ENCODE measurements around the gene TPST1.
A peak's percentile ranks its signal among the peaks of the same experiment; 100 is the strongest.

Gene TPST1

DNA sequence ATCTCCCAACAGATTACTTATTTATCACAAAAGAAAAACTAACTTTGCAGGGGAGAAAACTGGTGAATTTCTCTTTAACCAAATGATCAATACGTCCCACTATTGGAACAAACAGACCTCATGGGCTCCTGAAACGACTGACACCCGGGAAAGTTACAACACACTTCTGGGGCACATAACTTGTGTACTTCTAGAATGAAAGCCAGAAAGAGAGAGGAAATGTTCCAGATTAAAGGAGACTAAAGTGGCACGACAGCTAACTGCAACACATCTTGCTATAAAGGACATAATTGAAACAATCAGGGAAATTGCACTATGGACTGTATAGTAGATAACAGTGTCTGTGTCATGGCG, 14.7 kb upstream of the TPST1 start:
- no peak overlapping the region for H3K9ac ChIP-seq (ENCODE audit: low read depth, low read length)
- H3K36me3 ChIP-seq (ENCODE audit: control insufficient read depth, insufficient read depth, low read length): no peaks in the 10 kb centered on the region
- no peaks in the 10 kb centered on the region for H3K9me3 ChIP-seq (ENCODE audit: control insufficient read depth, insufficient read depth, low read length)
- no peak overlapping the region for H3K4me3 ChIP-seq (ENCODE audit: low read depth, low read length)
- H3K27me3 ChIP-seq (ENCODE audit: control insufficient read depth, insufficient read depth, low read length): no peaks in the 10 kb centered on the region
- H3K4me1 ChIP-seq (ENCODE audit: control insufficient read depth, insufficient read depth, low read length): no peaks in the 10 kb centered on the region

GRCh38 chr7:66193146-66193725, 11.9 kb upstream of the TPST1 start:
- Histone ChIP-seq H3K9me3 (ENCODE audit: control insufficient read depth, insufficient read depth, low read length) (no peaks in the 10 kb centered on the region), H3K36me3 (ENCODE audit: control insufficient read depth, insufficient read depth, low read length) (no peaks in the 10 kb centered on the region), H3K4me3 (ENCODE audit: low read depth, low read length) (no peak overlapping the region), H3K4me1 (ENCODE audit: control insufficient read depth, insufficient read depth, low read length) (peaks cover 2% of the 10 kb centered on the region), H3K27me3 (ENCODE audit: control insufficient read depth, insufficient read depth, low read length) (no peaks in the 10 kb centered on the region), H3K9ac (ENCODE audit: low read depth, low read length) (no peak overlapping the region)

DNA sequence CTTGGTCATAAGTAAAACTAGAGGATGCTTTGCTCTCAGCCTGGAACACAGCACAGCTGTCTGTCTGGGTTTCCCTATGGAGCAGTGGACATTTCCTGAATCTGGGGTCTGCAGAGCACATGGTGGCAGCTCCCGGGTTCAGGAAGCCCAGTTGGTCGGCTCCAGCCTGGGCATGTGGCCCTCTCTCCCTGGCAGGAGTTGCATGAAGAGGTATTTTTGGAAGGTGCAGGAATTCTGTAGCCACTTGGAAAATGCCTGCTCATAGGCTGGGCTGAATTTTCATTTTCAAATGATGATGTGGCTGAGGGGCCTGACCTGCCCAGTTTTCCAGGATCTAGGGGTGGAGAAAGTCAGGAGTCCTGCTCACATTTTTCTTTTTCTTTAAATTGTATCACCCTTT, 6.7 kb upstream of the TPST1 start:
- Histone ChIP-seq H3K36me3 (ENCODE audit: control insufficient read depth, insufficient read depth, low read length) (no peaks in the 10 kb centered on the region), H3K4me1 (ENCODE audit: control insufficient read depth, insufficient read depth, low read length) (peaks cover 4% of the 10 kb centered on the region), H3K27me3 (ENCODE audit: control insufficient read depth, insufficient read depth, low read length) (no peaks in the 10 kb centered on the region), H3K4me3 (ENCODE audit: low read depth, low read length) (no peak overlapping the region), H3K9ac (ENCODE audit: low read depth, low read length) (no peak overlapping the region), H3K9me3 (ENCODE audit: control insufficient read depth, insufficient read depth, low read length) (no peaks in the 10 kb centered on the region)

GRCh38 chr7:66198956-66199355, 6.2 kb upstream of the TPST1 start:
- H3K36me3 ChIP-seq (ENCODE audit: control insufficient read depth, insufficient read depth, low read length): no peaks in the 10 kb centered on the region
- no peaks in the 10 kb centered on the region for H3K9me3 ChIP-seq (ENCODE audit: control insufficient read depth, insufficient read depth, low read length)
- H3K4me3 ChIP-seq (ENCODE audit: low read depth, low read length): no peak overlapping the region
- H3K9ac ChIP-seq (ENCODE audit: low read depth, low read length): no peak overlapping the region
- H3K4me1 ChIP-seq (ENCODE audit: control insufficient read depth, insufficient read depth, low read length): peaks cover 4% of the 10 kb centered on the region
- H3K27me3 ChIP-seq (ENCODE audit: control insufficient read depth, insufficient read depth, low read length): no peaks in the 10 kb centered on the region

DNA sequence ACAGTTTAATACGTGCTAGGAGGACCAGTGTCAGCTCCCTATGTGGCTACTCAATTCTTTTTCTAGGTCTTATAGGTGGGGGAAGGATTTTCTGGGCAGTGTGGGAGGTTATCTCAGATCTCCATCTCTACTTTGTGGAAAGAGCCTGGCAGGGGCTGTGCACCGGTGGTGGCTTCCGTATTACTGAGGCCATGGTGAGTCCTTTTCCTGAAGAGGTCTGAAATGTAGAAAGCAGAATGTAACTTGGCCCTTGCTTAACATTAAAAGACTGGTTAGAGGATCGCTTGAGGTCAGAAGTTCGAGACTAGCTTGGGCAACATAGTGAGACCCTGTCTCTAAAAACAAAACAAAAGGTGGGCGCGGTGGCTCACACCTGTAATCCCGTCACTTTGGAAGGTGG, 2.7 kb upstream of the TPST1 start:
- peaks cover 7% of the 10 kb centered on the region for H3K4me1 ChIP-seq (ENCODE audit: control insufficient read depth, insufficient read depth, low read length)
- no peak overlapping the region for H3K9ac ChIP-seq (ENCODE audit: low read depth, low read length)
- peaks cover 3% of the 10 kb centered on the region for H3K36me3 ChIP-seq (ENCODE audit: control insufficient read depth, insufficient read depth, low read length)
- H3K4me3 ChIP-seq (ENCODE audit: low read depth, low read length): no peak overlapping the region
- H3K9me3 ChIP-seq (ENCODE audit: control insufficient read depth, insufficient read depth, low read length): no peaks in the 10 kb centered on the region
- no peaks in the 10 kb centered on the region for H3K27me3 ChIP-seq (ENCODE audit: control insufficient read depth, insufficient read depth, low read length)

GRCh38 chr7:66205741-66206090, 582 bp downstream of the TPST1 start:
- H3K9ac ChIP-seq (ENCODE audit: low read depth, low read length): peak overlapping the region; percentile 76
- no peaks in the 10 kb centered on the region for H3K27me3 ChIP-seq (ENCODE audit: control insufficient read depth, insufficient read depth, low read length)
- peaks cover 3% of the 10 kb centered on the region for H3K36me3 ChIP-seq (ENCODE audit: control insufficient read depth, insufficient read depth, low read length)
- peak overlapping the region; percentile 91 for H3K4me3 ChIP-seq (ENCODE audit: low read depth, low read length)
- no peaks in the 10 kb centered on the region for H3K9me3 ChIP-seq (ENCODE audit: control insufficient read depth, insufficient read depth, low read length)
- H3K4me1 ChIP-seq (ENCODE audit: control insufficient read depth, insufficient read depth, low read length): peaks cover 3% of the 10 kb centered on the region

- Histone ChIP-seq H3K27me3 (ENCODE audit: control insufficient read depth, insufficient read depth, low read length) (no peaks in the 10 kb centered on the region), H3K4me1 (ENCODE audit: control insufficient read depth, insufficient read depth, low read length) (peaks cover 3% of the 10 kb centered on the region), H3K9me3 (ENCODE audit: control insufficient read depth, insufficient read depth, low read length) (no peaks in the 10 kb centered on the region), H3K4me3 (ENCODE audit: low read depth, low read length) (peak overlapping the region; percentile 91), H3K9ac (ENCODE audit: low read depth, low read length) (no peak overlapping the region), H3K36me3 (ENCODE audit: control insufficient read depth, insufficient read depth, low read length) (peaks cover 3% of the 10 kb centered on the region)
These were observed 1.2 kb downstream of the TPST1 start for GRCh38 chr7:66206119-66206933.

DNA sequence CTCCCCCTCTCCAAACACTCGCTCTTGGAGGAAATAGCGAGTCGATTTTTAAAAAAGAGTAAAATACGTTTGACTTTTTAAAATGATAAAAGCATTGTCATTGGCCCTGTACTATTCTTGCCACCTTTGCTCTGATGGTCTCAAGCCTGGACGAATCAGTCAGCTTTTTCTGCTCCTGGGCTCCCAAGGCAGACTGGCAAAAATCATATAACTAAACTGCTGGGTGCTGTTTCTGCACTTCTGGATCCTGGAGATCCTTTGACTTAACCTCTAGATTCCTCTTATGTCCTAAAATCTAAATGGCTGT, 1.8 kb downstream of the TPST1 start:
- peaks cover 3% of the 10 kb centered on the region for H3K4me1 ChIP-seq (ENCODE audit: control insufficient read depth, insufficient read depth, low read length)

GRCh38 chr7:66207540-66207939, 2.4 kb downstream of the TPST1 start:
- Histone ChIP-seq H3K36me3 (ENCODE audit: control insufficient read depth, insufficient read depth, low read length) (peaks cover 3% of the 10 kb centered on the region), H3K9ac (ENCODE audit: low read depth, low read length) (no peak overlapping the region), H3K4me3 (ENCODE audit: low read depth, low read length) (no peak overlapping the region), H3K27me3 (ENCODE audit: control insufficient read depth, insufficient read depth, low read length) (no peaks in the 10 kb centered on the region), H3K4me1 (ENCODE audit: control insufficient read depth, insufficient read depth, low read length) (peaks cover 3% of the 10 kb centered on the region), H3K9me3 (ENCODE audit: control insufficient read depth, insufficient read depth, low read length) (no peaks in the 10 kb centered on the region)

More for the DNA sequence above, 1.8 kb downstream of the TPST1 start:
- no peak overlapping the region for H3K4me3 ChIP-seq (ENCODE audit: low read depth, low read length)
- no peak overlapping the region for H3K9ac ChIP-seq (ENCODE audit: low read depth, low read length)
- H3K27me3 ChIP-seq (ENCODE audit: control insufficient read depth, insufficient read depth, low read length): no peaks in the 10 kb centered on the region
- H3K36me3 ChIP-seq (ENCODE audit: control insufficient read depth, insufficient read depth, low read length): peaks cover 3% of the 10 kb centered on the region
- no peaks in the 10 kb centered on the region for H3K9me3 ChIP-seq (ENCODE audit: control insufficient read depth, insufficient read depth, low read length)

DNA sequence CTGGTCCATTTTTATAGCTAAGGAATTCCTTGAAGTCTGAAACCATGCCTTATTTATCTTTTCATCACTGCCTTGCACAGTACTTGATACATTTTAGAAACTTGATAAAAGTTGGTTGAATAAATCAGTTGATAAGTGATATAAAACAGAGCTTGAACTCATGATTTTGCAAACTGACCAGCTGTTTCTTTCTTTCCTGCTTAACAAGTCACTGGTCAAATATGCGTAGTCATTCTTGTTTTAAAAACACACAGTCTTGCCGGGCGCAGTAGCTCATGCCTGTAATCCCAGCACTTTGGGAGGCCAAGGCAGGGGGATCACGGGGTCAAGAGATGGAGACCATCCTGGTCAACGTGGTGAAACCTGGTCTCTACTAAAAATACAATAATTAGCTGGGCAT, 6.3 kb downstream of the TPST1 start:
- Histone ChIP-seq H3K9me3 (ENCODE audit: control insufficient read depth, insufficient read depth, low read length) (no peaks in the 10 kb centered on the region), H3K27me3 (ENCODE audit: control insufficient read depth, insufficient read depth, low read length) (no peaks in the 10 kb centered on the region), H3K36me3 (ENCODE audit: control insufficient read depth, insufficient read depth, low read length) (no peaks in the 10 kb centered on the region), H3K4me1 (ENCODE audit: control insufficient read depth, insufficient read depth, low read length) (peaks cover under 1% of the 10 kb centered on the region), H3K4me3 (ENCODE audit: low read depth, low read length) (no peak overlapping the region), H3K9ac (ENCODE audit: low read depth, low read length) (no peak overlapping the region)

- no peaks in the 10 kb centered on the region for H3K9me3 ChIP-seq (ENCODE audit: control insufficient read depth, insufficient read depth, low read length)
- no peak overlapping the region for H3K4me3 ChIP-seq (ENCODE audit: low read depth, low read length)
- no peak overlapping the region for H3K9ac ChIP-seq (ENCODE audit: low read depth, low read length)
- H3K36me3 ChIP-seq (ENCODE audit: control insufficient read depth, insufficient read depth, low read length): no peaks in the 10 kb centered on the region
- H3K27me3 ChIP-seq (ENCODE audit: control insufficient read depth, insufficient read depth, low read length): no peaks in the 10 kb centered on the region
- no peaks in the 10 kb centered on the region for H3K4me1 ChIP-seq (ENCODE audit: control insufficient read depth, insufficient read depth, low read length)
These were observed 8.5 kb downstream of the TPST1 start for GRCh38 chr7:66213637-66214036.

- Histone ChIP-seq H3K4me1 (ENCODE audit: control insufficient read depth, insufficient read depth, low read length) (no peaks in the 10 kb centered on the region), H3K36me3 (ENCODE audit: control insufficient read depth, insufficient read depth, low read length) (no peaks in the 10 kb centered on the region), H3K4me3 (ENCODE audit: low read depth, low read length) (no peak overlapping the region), H3K9ac (ENCODE audit: low read depth, low read length) (no peak overlapping the region), H3K9me3 (ENCODE audit: control insufficient read depth, insufficient read depth, low read length) (no peaks in the 10 kb centered on the region), H3K27me3 (ENCODE audit: control insufficient read depth, insufficient read depth, low read length) (no peaks in the 10 kb centered on the region)
These were observed 11.6 kb downstream of the TPST1 start for GRCh38 chr7:66216687-66217086.

All from iPS-15b (cell line).